Tibial nerve (tissue), 4 donors: ENCODE measurements around the gene PRM3. TPM values are rescaled to one million over a fixed set of nuclear protein-coding genes. Genes with fewer than 3 reads are reported as not detected.
"Not testable (repeated sequence)": the region's sequence is repeated elsewhere in the genome, so short reads cannot be mapped to it uniquely, and the experiment has no call there.

Experiments
- DNase-seq, 2 donors: peaks; one replicate each; pipeline ENCODE4 v3.0.0-alpha.2; 2019; ENCODE audit warnings: low spot score in 2 of 2
- H3K27ac ChIP-seq, 4 donors: fragments of 200-600 bp; sonication (generic) in 3 of 4; one replicate each; pipeline ENCODE4 v1.5.1; 2017 to 2019; ENCODE audit warnings: mild to moderate bottlenecking in 1 of 4
- H3K27me3 ChIP-seq, 2 donors: fragments of 200-600 bp; sonication (generic) in 1 of 2; one replicate each; pipeline versions ENCODE4 v1.5.1 to v1.6.0; 2017 to 2019
- H3K36me3 ChIP-seq, 3 donors: fragments of 200-600 bp; sonication (generic); one replicate each; pipeline ENCODE4 v1.5.1; 2018 to 2019
- H3K4me1 ChIP-seq, 4 donors: fragments of 200-600 bp; sonication (generic) in 3 of 4; one replicate each; pipeline ENCODE4 v1.5.1; 2017 to 2019
- H3K4me3 ChIP-seq, 4 donors: fragments of 200-600 bp; sonication (generic) in 3 of 4; one replicate each; pipeline ENCODE4 v1.5.1; 2017 to 2019; ENCODE audit warnings: mild to moderate bottlenecking in 1 of 4, moderate library complexity in 1 of 4
- H3K9me3 ChIP-seq, 4 donors: fragments of 200-600 bp; sonication (generic) in 3 of 4; one replicate each; pipeline ENCODE4 v1.5.1; 2017 to 2019
- EP300 ChIP-seq, 2 donors: sonication (generic); formaldehyde crosslinking; IDR thresholded peaks; one replicate each; pipeline ENCODE4 v1.6.1; 2017; ENCODE audit warnings: antibody characterized with exemption in 2 of 2, mild to moderate bottlenecking in 1 of 2
- POLR2A ChIP-seq, 2 donors: fragments of 450-650 bp; IDR thresholded peaks; one replicate each; pipeline ENCODE4 v1.6.1; 2017; ENCODE audit warnings: antibody characterized with exemption in 2 of 2, mild to moderate bottlenecking in 2 of 2, moderate library complexity in 2 of 2
- WGBS, 2 donors: methylation state at CpG; one replicate each; pipeline ENCODE4 v1.1.5; 2018; 5-methylcytosine and 5-hydroxymethylcytosine counted together
- total RNA-seq, 4 donors: library from RNA; depleted of rRNA; stranded (reverse); fragments of >200 nt; gene quantifications; one replicate each; pipeline ENCODE4 v1.1.0, GENCODE V29; 2016
- TF ChIP-seq, protein P1 (sequence below), 5 experiments: fragments of 200-600 bp in 3 of 5; fragments of 450-650 bp in 2 of 5; sonication (generic) in 3 of 5; IDR thresholded peaks; one replicate each; pipeline ENCODE4 v1.5.1; 2016 to 2019; ENCODE audit warnings: antibody characterized with exemption in 5 of 5, mild to moderate bottlenecking in 3 of 5, moderate library complexity in 2 of 5

The PRM3 gene
- total RNA-seq, 4 donors from 2014 or later = not detected

DNA sequence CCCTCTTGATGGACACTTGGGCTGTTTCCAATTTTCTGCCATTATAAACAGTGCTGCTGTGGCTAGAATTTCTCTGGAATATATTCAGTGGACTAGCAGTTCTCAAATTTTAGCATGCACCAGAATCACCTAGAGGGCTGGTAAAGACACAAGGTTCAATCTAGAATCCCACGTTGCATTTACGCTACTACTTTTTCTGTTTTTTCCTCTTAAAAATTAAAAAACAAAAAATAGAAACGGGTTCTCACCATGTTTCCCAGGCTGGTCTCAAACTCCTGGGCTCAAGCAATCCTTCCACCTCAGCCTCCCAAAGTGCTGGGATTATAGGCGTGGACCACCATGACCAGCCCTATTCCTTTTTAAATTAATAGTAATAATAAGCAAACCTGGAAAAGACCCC lies 22.2 kb upstream of the PRM3 start:
- Histone ChIP-seq H3K36me3 (no peaks in the 10 kb centered on the region), H3K4me1 (peaks cover 0 to 14% (median 12%) of the 10 kb centered on the region in 4 donors), H3K9me3 (no peaks in the 10 kb centered on the region), H3K27ac (no peak overlapping the region), H3K27me3 (no peaks in the 10 kb centered on the region), H3K4me3 (no peak overlapping the region)
- DNase-seq = no peak
- 92 to 93% methylated on average over 4 of the region's 4 CpGs for WGBS, 2 donors
- TF ChIP-seq, protein P1, sequence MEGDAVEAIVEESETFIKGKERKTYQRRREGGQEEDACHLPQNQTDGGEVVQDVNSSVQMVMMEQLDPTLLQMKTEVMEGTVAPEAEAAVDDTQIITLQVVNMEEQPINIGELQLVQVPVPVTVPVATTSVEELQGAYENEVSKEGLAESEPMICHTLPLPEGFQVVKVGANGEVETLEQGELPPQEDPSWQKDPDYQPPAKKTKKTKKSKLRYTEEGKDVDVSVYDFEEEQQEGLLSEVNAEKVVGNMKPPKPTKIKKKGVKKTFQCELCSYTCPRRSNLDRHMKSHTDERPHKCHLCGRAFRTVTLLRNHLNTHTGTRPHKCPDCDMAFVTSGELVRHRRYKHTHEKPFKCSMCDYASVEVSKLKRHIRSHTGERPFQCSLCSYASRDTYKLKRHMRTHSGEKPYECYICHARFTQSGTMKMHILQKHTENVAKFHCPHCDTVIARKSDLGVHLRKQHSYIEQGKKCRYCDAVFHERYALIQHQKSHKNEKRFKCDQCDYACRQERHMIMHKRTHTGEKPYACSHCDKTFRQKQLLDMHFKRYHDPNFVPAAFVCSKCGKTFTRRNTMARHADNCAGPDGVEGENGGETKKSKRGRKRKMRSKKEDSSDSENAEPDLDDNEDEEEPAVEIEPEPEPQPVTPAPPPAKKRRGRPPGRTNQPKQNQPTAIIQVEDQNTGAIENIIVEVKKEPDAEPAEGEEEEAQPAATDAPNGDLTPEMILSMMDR (IDR thresholded peaks at IDR 0.05) = no peak
- TF ChIP-seq POLR2A (IDR thresholded peaks at IDR 0.05) (no peak), EP300 (IDR thresholded peaks at IDR 0.05) (no peak)

GRCh38 chr16:11292076-11292748 lies 18.8 kb upstream of the PRM3 start:
- WGBS, 2 donors = 84 to 86% methylated on average over 7 of the region's 7 CpGs
- no peaks in the 10 kb centered on the region for H3K27me3 ChIP-seq
- H3K9me3 ChIP-seq = no peaks in the 10 kb centered on the region
- no peak for DNase-seq
- no peak overlapping the region for H3K4me3 ChIP-seq
- H3K27ac ChIP-seq = no peak overlapping the region
- H3K36me3 ChIP-seq = no peaks in the 10 kb centered on the region
- TF ChIP-seq EP300 (IDR thresholded peaks at IDR 0.05) (no peak), POLR2A (IDR thresholded peaks at IDR 0.05) (no peak)
- TF ChIP-seq, protein P1 (IDR thresholded peaks at IDR 0.05) = no peak
- peaks cover 0 to 6% (median 3%) of the 10 kb centered on the region in 4 donors for H3K4me1 ChIP-seq

GRCh38 chr16:11291091-11291703 lies 17.8 kb upstream of the PRM3 start:
- H3K27me3 ChIP-seq = no peaks in the 10 kb centered on the region
- no peaks in the 10 kb centered on the region for H3K9me3 ChIP-seq
- H3K4me1 ChIP-seq = no peaks in the 10 kb centered on the region
- DNase-seq = no peak
- TF ChIP-seq EP300 (IDR thresholded peaks at IDR 0.05) = no peak
- TF ChIP-seq, protein P1 (IDR thresholded peaks at IDR 0.05) = no peak
- no peak for TF ChIP-seq POLR2A (IDR thresholded peaks at IDR 0.05)
- H3K36me3 ChIP-seq = no peaks in the 10 kb centered on the region
- 58 to 63% methylated on average over 10 of the region's 10 CpGs for WGBS, 2 donors
- H3K4me3 ChIP-seq = no peak overlapping the region
- H3K27ac ChIP-seq = no peak overlapping the region

- TF ChIP-seq, protein P1 (IDR thresholded peaks at IDR 0.05) = no peak
- TF ChIP-seq EP300 (IDR thresholded peaks at IDR 0.05) (no peak), POLR2A (IDR thresholded peaks at IDR 0.05) (no peak)
- Histone ChIP-seq H3K27me3 (no peaks in the 10 kb centered on the region), H3K36me3 (no peaks in the 10 kb centered on the region), H3K4me1 (no peaks in the 10 kb centered on the region), H3K4me3 (no peak overlapping the region), H3K27ac (no peak overlapping the region), H3K9me3 (no peaks in the 10 kb centered on the region)
- DNase-seq = no peak
- 87 to 91% methylated on average over 8 of the region's 8 CpGs for WGBS, 2 donors
Observed at GRCh38 chr16:11290102-11290893, 16.9 kb upstream of the PRM3 start.

- H3K9me3 ChIP-seq, H3K27ac ChIP-seq, DNase-seq, H3K27me3 ChIP-seq, H3K4me1 ChIP-seq, H3K4me3 ChIP-seq, H3K36me3 ChIP-seq: not testable (repeated sequence)
- WGBS, 2 donors = 87 to 89% methylated on average over 4 of the region's 4 CpGs
Observed at GRCh38 chr16:11289696-11290095, 16.3 kb upstream of the PRM3 start.
